Retinal pigment epithelial cell (primary cell): ENCODE measurements around the gene FAM161A.
"Not testable (repeated sequence)": the region's sequence is repeated elsewhere in the genome, so short reads cannot be mapped to it uniquely, and the experiment has no call there.

Source experiments
- DNase-seq: peaks from one replicate; pipeline ENCODE4 v3.0.0-alpha.2; 2010; ENCODE audit warnings: low read depth
- H3K4me3 ChIP-seq: 2 replicates; pipeline ENCODE4 v1.5.1; 2011; ENCODE audit warnings: mild to moderate bottlenecking, low read length, control low read depth, moderate library complexity
- TF ChIP-seq, protein P1 (sequence below): conservative IDR thresholded peaks from 2 replicates; pipeline ENCODE4 v1.5.1; 2011; ENCODE audit warnings: low read depth, low read length, control low read depth, inconsistent platforms

FAM161A gene

DNA sequence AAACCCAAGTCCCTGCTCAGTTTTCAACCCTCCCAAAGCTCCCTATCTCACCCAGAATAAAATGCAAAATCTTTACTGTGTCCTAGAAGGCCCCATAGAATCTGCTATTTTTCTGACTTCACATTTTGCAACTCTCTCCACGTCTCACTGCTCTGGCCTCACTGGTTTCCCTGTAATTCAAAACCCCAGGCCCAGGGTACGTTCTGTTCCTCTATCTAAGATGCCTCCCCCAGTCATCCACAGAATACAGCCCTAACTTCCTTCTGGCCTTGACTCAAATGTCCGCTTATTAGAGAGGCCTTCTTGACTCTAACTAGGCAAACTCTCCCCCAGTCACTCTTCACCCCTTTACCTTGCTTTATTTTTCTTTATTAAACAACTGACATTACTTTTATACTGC is 42.0 kb downstream of the FAM161A start:
- TF ChIP-seq, protein P1, sequence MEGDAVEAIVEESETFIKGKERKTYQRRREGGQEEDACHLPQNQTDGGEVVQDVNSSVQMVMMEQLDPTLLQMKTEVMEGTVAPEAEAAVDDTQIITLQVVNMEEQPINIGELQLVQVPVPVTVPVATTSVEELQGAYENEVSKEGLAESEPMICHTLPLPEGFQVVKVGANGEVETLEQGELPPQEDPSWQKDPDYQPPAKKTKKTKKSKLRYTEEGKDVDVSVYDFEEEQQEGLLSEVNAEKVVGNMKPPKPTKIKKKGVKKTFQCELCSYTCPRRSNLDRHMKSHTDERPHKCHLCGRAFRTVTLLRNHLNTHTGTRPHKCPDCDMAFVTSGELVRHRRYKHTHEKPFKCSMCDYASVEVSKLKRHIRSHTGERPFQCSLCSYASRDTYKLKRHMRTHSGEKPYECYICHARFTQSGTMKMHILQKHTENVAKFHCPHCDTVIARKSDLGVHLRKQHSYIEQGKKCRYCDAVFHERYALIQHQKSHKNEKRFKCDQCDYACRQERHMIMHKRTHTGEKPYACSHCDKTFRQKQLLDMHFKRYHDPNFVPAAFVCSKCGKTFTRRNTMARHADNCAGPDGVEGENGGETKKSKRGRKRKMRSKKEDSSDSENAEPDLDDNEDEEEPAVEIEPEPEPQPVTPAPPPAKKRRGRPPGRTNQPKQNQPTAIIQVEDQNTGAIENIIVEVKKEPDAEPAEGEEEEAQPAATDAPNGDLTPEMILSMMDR: no peak
- no peak for DNase-seq
- no peak overlapping the region for H3K4me3 ChIP-seq

DNA sequence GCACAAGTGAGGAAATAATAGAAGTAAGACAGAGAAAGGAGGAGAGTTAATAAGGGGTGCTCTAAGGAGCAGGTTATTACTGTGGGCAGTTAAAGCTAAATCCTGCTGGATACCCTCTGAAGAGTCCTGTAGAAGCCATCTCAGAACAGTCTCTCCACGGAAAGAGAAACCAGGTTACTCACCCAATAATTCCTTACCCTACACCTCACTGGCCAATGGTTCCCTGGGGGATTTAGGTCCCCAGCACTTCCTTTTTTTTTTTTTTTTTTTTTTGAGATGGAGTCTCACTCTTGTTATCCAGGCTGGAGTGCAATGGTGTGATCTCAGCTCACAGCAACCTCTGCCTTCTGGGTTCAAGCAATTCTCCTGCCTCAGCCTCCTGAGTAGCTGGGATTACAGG is 43.7 kb downstream of the FAM161A start:
- DNase-seq, H3K4me3 ChIP-seq: not testable (repeated sequence)

DNA sequence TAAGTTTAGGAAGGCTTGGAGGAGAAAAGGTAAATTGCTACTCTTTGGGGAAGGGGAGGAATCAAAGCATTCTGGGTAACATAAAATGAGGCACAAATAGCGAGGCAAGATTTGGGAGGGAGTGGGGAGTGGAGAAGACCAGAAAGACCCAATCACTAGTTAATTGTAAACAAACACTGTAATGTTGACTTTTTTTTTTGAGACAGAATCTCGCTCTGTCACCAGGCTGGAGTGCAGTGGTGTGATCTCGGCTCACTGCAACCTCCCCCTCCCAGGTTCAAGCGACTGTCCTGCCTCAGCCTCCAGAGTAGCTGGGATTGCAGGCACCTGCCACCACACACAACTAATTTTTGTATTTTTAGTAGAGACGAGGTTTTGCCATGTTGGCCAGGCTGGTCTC is 45.2 kb downstream of the FAM161A start:
- H3K4me3 ChIP-seq, DNase-seq: not testable (repeated sequence)

- TF ChIP-seq, protein P1: no peak
- H3K4me3 ChIP-seq: no peak overlapping the region
- DNase-seq: no peak
Observed at GRCh38 chr2:61807036-61807757, 46.7 kb downstream of the FAM161A start.

- TF ChIP-seq, protein P1: no peak
- no peak for DNase-seq
- H3K4me3 ChIP-seq: no peak overlapping the region
Observed at GRCh38 chr2:61802548-61802947, 51.3 kb downstream of the FAM161A start.

DNA sequence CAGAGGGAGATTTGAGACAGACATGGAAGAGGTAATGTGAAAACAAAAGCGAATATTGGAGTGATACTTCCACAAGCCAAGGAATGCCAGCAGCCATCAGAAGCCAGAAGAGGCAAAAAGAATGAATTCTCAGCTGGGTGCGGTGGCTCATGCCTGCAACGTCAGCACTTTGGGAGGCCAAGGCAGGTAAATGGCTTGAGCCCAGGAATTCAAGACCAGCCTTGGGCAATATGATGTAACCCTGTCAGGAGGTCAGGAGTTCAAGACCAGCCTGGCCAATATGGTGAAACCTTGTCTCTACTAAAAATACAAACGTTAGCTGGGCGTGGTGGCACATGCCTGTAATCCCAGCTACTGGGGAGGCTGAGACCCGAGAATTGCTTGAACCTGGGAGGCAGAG is 54.8 kb downstream of the FAM161A start:
- TF ChIP-seq, protein P1: no peak
- DNase-seq: no peak
- H3K4me3 ChIP-seq: no peak overlapping the region

- DNase-seq: not testable (repeated sequence)
Observed at GRCh38 chr2:61797446-61797845, 56.4 kb downstream of the FAM161A start.

GRCh38 chr2:61795408-61795807 is 58.5 kb downstream of the FAM161A start:
- H3K4me3 ChIP-seq: no peak overlapping the region
- TF ChIP-seq, protein P1: no peak
- DNase-seq: no peak

More at GRCh38 chr2:61797446-61797845, 56.4 kb downstream of the FAM161A start:
- H3K4me3 ChIP-seq: not testable (repeated sequence)

GRCh38 chr2:61793389-61793836 is 60.4 kb downstream of the FAM161A start:
- DNase-seq: no peak
- peak overlapping the region; percentile 35 for H3K4me3 ChIP-seq

More at GRCh38 chr2:61793389-61793836, 60.4 kb downstream of the FAM161A start:
- TF ChIP-seq, protein P1: peak; percentile 67
